ENCODE measurements around the gene FOXO1. TPM values are rescaled to one million over a fixed set of nuclear protein-coding genes. Genes with fewer than 3 reads are reported as not detected.

The FOXO1 gene
- total and polyA plus RNA-seq, 2 of the 13 experiments (the other 11 are each of a cell fraction or from before 2014, with no cell fraction given): 8.1 to 13.1 TPM

DNA sequence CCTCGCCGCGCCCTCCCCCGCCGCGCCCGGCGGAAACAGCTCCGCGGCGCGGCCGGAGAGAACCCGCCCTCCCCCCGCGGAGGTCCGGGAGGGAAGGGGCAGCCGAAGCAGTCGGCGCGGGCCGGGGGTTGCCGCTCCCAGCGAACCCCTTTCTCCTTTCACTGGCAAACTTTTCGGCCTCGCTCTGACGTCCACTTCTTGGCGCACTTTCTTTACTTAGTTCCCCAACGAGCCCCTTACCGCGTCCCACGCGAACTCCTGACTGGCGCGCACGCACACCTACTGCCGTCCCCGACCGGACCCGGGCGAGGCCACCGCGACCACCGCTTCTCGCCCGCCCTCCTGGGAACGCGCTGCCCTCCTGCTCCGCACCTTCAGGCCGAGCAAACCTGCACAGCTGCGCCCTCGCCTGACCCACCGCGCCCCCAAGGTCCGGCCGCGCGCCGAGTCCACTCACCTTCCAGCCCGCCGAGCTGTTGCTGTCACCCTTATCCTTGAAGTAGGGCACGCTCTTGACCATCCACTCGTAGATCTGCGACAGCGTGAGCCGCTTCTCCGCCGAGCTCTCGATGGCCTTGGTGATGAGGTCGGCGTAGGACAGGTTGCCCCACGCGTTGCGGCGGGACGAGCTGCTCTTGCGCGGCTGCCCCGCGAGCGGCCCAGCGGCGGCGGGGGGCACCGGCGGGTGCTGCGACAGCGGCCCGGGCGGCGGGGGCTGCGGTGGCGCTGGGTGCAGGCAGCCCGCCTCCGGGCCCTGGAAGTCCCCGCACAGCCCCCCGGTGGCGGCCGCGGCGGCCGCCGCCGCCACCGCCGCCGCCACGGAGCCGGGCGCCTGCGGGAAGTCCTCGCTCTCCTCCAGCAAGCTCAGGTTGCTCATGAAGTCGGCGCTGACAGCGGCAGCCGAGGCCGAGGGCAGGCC is 1.1 kb downstream of the FOXO1 start (continued):
- TF ChIP-seq KAT7 (CRISPR knock-in tag; IDR thresholded peaks at IDR 0.05; ENCODE audit: borderline replicate concordance): peak; percentile 29; the same call in 1 of the 2 replicates
- 0 out of 2 replicates have a peak, but pooled peaks have one; percentile 17 for TF ChIP-seq PITX1 (CRISPR knock-in tag; IDR thresholded peaks at IDR 0.05)
- no peak for TF ChIP-seq ZNF253 (CRISPR knock-in tag; IDR thresholded peaks at IDR 0.05; ENCODE audit: borderline replicate concordance)
- no peak for TF ChIP-seq ZNF567 (CRISPR knock-in tag; IDR thresholded peaks at IDR 0.05; ENCODE audit: borderline replicate concordance)
- TF ChIP-seq, protein P1, sequence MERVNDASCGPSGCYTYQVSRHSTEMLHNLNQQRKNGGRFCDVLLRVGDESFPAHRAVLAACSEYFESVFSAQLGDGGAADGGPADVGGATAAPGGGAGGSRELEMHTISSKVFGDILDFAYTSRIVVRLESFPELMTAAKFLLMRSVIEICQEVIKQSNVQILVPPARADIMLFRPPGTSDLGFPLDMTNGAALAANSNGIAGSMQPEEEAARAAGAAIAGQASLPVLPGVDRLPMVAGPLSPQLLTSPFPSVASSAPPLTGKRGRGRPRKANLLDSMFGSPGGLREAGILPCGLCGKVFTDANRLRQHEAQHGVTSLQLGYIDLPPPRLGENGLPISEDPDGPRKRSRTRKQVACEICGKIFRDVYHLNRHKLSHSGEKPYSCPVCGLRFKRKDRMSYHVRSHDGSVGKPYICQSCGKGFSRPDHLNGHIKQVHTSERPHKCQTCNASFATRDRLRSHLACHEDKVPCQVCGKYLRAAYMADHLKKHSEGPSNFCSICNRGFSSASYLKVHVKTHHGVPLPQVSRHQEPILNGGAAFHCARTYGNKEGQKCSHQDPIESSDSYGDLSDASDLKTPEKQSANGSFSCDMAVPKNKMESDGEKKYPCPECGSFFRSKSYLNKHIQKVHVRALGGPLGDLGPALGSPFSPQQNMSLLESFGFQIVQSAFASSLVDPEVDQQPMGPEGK (CRISPR knock-in tag; IDR thresholded peaks at IDR 0.05): peak; percentile 40; the same call in 1 of the 2 replicates
- TF ChIP-seq ZNF317 (CRISPR knock-in tag; IDR thresholded peaks at IDR 0.05): no peak
- TF ChIP-seq, protein P2, sequence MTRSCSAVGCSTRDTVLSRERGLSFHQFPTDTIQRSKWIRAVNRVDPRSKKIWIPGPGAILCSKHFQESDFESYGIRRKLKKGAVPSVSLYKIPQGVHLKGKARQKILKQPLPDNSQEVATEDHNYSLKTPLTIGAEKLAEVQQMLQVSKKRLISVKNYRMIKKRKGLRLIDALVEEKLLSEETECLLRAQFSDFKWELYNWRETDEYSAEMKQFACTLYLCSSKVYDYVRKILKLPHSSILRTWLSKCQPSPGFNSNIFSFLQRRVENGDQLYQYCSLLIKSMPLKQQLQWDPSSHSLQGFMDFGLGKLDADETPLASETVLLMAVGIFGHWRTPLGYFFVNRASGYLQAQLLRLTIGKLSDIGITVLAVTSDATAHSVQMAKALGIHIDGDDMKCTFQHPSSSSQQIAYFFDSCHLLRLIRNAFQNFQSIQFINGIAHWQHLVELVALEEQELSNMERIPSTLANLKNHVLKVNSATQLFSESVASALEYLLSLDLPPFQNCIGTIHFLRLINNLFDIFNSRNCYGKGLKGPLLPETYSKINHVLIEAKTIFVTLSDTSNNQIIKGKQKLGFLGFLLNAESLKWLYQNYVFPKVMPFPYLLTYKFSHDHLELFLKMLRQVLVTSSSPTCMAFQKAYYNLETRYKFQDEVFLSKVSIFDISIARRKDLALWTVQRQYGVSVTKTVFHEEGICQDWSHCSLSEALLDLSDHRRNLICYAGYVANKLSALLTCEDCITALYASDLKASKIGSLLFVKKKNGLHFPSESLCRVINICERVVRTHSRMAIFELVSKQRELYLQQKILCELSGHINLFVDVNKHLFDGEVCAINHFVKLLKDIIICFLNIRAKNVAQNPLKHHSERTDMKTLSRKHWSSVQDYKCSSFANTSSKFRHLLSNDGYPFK (CRISPR knock-in tag; IDR thresholded peaks at IDR 0.05; ENCODE audit: borderline replicate concordance): no peak
- no peak for TF ChIP-seq SMAD3 (CRISPR knock-in tag; IDR thresholded peaks at IDR 0.05)
- no peak for TF ChIP-seq BORCS8-MEF2B (CRISPR knock-in tag; IDR thresholded peaks at IDR 0.05)
- TF ChIP-seq ZNF605 (CRISPR knock-in tag; IDR thresholded peaks at IDR 0.05): no peak
- peak; percentile 22; the same call in 1 of the 2 replicates for TF ChIP-seq SP2 (CRISPR knock-in tag; IDR thresholded peaks at IDR 0.05)
- TF ChIP-seq SOX13 (IDR thresholded peaks at IDR 0.05): no peak
- 0 out of 4 replicates have a peak, but pooled peaks of 1 of the 2 experiments have one; percentile 5 for TF ChIP-seq SOX13 (CRISPR knock-in tag; conservative IDR thresholded peaks at IDR 0.05 in 1 of 2, IDR thresholded peaks at IDR 0.05 in 1 of 2)
- TF ChIP-seq ATRX (CRISPR knock-in tag; IDR thresholded peaks at IDR 0.05; ENCODE audit: borderline replicate concordance): no peak
- TF ChIP-seq SETDB1 (CRISPR knock-in tag; IDR thresholded peaks at IDR 0.05; ENCODE audit: borderline replicate concordance): no peak
- TF ChIP-seq, protein P3, sequence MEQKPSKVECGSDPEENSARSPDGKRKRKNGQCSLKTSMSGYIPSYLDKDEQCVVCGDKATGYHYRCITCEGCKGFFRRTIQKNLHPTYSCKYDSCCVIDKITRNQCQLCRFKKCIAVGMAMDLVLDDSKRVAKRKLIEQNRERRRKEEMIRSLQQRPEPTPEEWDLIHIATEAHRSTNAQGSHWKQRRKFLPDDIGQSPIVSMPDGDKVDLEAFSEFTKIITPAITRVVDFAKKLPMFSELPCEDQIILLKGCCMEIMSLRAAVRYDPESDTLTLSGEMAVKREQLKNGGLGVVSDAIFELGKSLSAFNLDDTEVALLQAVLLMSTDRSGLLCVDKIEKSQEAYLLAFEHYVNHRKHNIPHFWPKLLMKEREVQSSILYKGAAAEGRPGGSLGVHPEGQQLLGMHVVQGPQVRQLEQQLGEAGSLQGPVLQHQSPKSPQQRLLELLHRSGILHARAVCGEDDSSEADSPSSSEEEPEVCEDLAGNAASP (CRISPR knock-in tag; IDR thresholded peaks at IDR 0.05; ENCODE audit: borderline replicate concordance): peak; percentile 64; the same call in 1 of the 2 replicates
- no peak for TF ChIP-seq ZNF615 (CRISPR knock-in tag; IDR thresholded peaks at IDR 0.05; ENCODE audit: borderline replicate concordance)
- TF ChIP-seq PTBP1 (IDR thresholded peaks at IDR 0.05; ENCODE audit: low read depth, low read length, poor library complexity, severe bottlenecking): peak; percentile 35
- TF ChIP-seq ZNF616 (CRISPR knock-in tag; IDR thresholded peaks at IDR 0.05; ENCODE audit: low read depth): no peak
- no peak for TF ChIP-seq FOSL2 (CRISPR knock-in tag; IDR thresholded peaks at IDR 0.05)
